H1 (cell line): Measurements from ENCODE around the gene NFIC. TPM values are rescaled to one million over a fixed set of nuclear protein-coding genes. Genes with fewer than 3 reads are reported as not detected.

ENCODE experiments used
- CTCF ChIA-PET: fragments of 300-600 bp; sonication (Branson Sonifier 250); formaldehyde crosslinking; loops from one replicate; lab custom pipeline; 2021; ENCODE audit not compliant: partially characterized antibody; lab: Charles Lee
- POLR2A ChIA-PET: fragments of 300-600 bp; sonication (Branson Sonifier 250); formaldehyde crosslinking; loops from one replicate; lab custom pipeline; 2021; ENCODE audit warnings: inconsistent platforms; ENCODE audit not compliant: partially characterized antibody; lab: Charles Lee
- DNase-seq, 2 experiments: peaks; one replicate each; pipeline versions ENCODE4 v3.0.0 to v3.0.0-alpha.2; 2010 to 2022; ENCODE audit warnings: low spot score in 2 of 2, low read depth in 1 of 2, mixed read lengths in 1 of 2
- FAIRE-seq: peaks from 2 replicates; lab custom pipeline; 2011; peaks lifted over from hg19 to GRCh38; lab: Jason Lieb, UNC
- H2AFZ ChIP-seq: 2 replicates; pipeline ENCODE4 v1.8.1; 2012; ENCODE audit warnings: low read length, inconsistent platforms
- H2AK5ac ChIP-seq: 2 replicates; pipeline ENCODE4 v1.6.1; 2013; ENCODE audit warnings: low read depth, low read length
- H2BK120ac ChIP-seq: replicated peaks from 2 replicates; pipeline ENCODE3; 2013; ENCODE audit warnings: low read depth, low read length, inconsistent platforms
- H2BK12ac ChIP-seq: 2 replicates; pipeline ENCODE4 v1.6.1; 2013; ENCODE audit warnings: low read depth, low read length
- H2BK15ac ChIP-seq: 2 replicates; pipeline ENCODE4 v1.6.1; 2013; ENCODE audit warnings: low read length
- H2BK20ac ChIP-seq: 2 replicates; pipeline ENCODE4 v1.6.1; 2013; ENCODE audit warnings: low read length
- H2BK5ac ChIP-seq: 2 replicates; pipeline ENCODE4 v1.6.1; 2013; ENCODE audit warnings: low read depth, low read length
- H3K14ac ChIP-seq: 2 replicates; pipeline ENCODE4 v1.6.1; 2013; ENCODE audit warnings: inconsistent platforms; ENCODE audit not compliant: insufficient read length
- H3K18ac ChIP-seq: 2 replicates; pipeline ENCODE4 v1.6.1; 2013; ENCODE audit warnings: low read length; ENCODE audit errors: extremely low read depth
- H3K23ac ChIP-seq: 2 replicates; pipeline ENCODE4 v1.6.1; 2013; ENCODE audit warnings: inconsistent platforms; ENCODE audit not compliant: insufficient read length
- H3K23me2 ChIP-seq: 2 replicates; pipeline ENCODE4 v1.6.1; 2013; ENCODE audit warnings: low read depth, low read length
- H3K27ac ChIP-seq: 2 replicates; pipeline ENCODE4 v1.6.1; 2011; ENCODE audit warnings: low read depth, low read length, inconsistent platforms
- H3K27me3 ChIP-seq, 4 experiments: replicated peaks in 1 of 4; 1 replicate in 1 of 4; 2 replicates in 3 of 4; pipeline versions ENCODE4 v1.6.1 to v1.8.1; 2011 to 2013; ENCODE audit warnings: low read length in 3 of 4, mild to moderate bottlenecking in 3 of 4, inconsistent platforms in 2 of 4, mixed read lengths in 2 of 4, moderate library complexity in 1 of 4; ENCODE audit not compliant: control insufficient read depth in 3 of 4, insufficient read depth in 3 of 4; ENCODE audit errors: extremely low read depth in 1 of 4
- H3K36me3 ChIP-seq, 4 experiments: 2 replicates each; pipeline versions ENCODE4 v1.6.1 to v1.8.1; 2011 to 2013; ENCODE audit warnings: mild to moderate bottlenecking in 4 of 4, low read length in 3 of 4, moderate library complexity in 2 of 4, control low read depth in 1 of 4, inconsistent platforms in 1 of 4; ENCODE audit not compliant: insufficient read depth in 4 of 4, control insufficient read depth in 2 of 4
- H3K4ac ChIP-seq: replicated peaks from 2 replicates; pipeline ENCODE3; 2013; ENCODE audit warnings: low read length, low read depth, mixed read lengths, inconsistent platforms; ENCODE audit not compliant: insufficient read length
- H3K4me1 ChIP-seq, 4 experiments: replicated peaks in 1 of 4; 1 replicate in 1 of 4; 2 replicates in 3 of 4; pipeline versions ENCODE4 v1.6.1 to v1.8.1; 2011 to 2013; ENCODE audit warnings: low read length in 3 of 4, inconsistent platforms in 2 of 4, mixed read lengths in 1 of 4; ENCODE audit not compliant: insufficient read depth in 4 of 4, control insufficient read depth in 3 of 4
- H3K4me2 ChIP-seq, 2 experiments: 2 replicates each; pipeline versions ENCODE4 v1.6.1 to v1.8.1; 2011 to 2013; ENCODE audit warnings: low read depth in 2 of 2, low read length in 2 of 2, control low read depth in 1 of 2, inconsistent platforms in 1 of 2, mild to moderate bottlenecking in 1 of 2; ENCODE audit not compliant: insufficient read depth in 1 of 2
- H3K4me3 ChIP-seq, 4 experiments: fragments of 200-600, 300-600 bp in 1 of 4; sonication (generic), shearing (Covaris generic), sonication (Bioruptor Twin) in 1 of 4; 2 replicates each; pipeline versions ENCODE4 v1.5.1 to v1.8.1; 2011 to 2016; ENCODE audit warnings: low read length in 4 of 4, low read depth in 3 of 4, control low read depth in 2 of 4, inconsistent platforms in 2 of 4, mild to moderate bottlenecking in 2 of 4, mixed read lengths in 1 of 4, moderate library complexity in 1 of 4; ENCODE audit not compliant: insufficient read depth in 2 of 4; ENCODE audit errors: extremely low read depth in 1 of 4
- H3K56ac ChIP-seq: replicated peaks from 2 replicates; pipeline ENCODE3; 2013; ENCODE audit warnings: low read depth, mild to moderate bottlenecking, mixed read lengths, low read length, inconsistent platforms; ENCODE audit not compliant: insufficient read length
- H3K79me1 ChIP-seq: 2 replicates; pipeline ENCODE4 v1.6.1; 2013; ENCODE audit warnings: low read depth, low read length, control low read depth
- H3K79me2 ChIP-seq, 2 experiments: 2 replicates each; pipeline versions ENCODE4 v1.6.1 to v1.8.1; 2012 to 2013; ENCODE audit warnings: low read length in 2 of 2, mild to moderate bottlenecking in 2 of 2, inconsistent platforms in 1 of 2; ENCODE audit not compliant: insufficient read depth in 2 of 2, control insufficient read depth in 1 of 2
- H3K9ac ChIP-seq, 4 experiments: replicated peaks in 1 of 4; 1 replicate in 1 of 4; 2 replicates in 3 of 4; pipeline versions ENCODE4 v1.6.1 to v1.8.1; 2011 to 2013; ENCODE audit warnings: low read depth in 3 of 4, low read length in 3 of 4, control low read depth in 2 of 4, mild to moderate bottlenecking in 2 of 4, moderate library complexity in 2 of 4, inconsistent platforms in 1 of 4; ENCODE audit errors: extremely low read depth in 1 of 4
- H3K9me3 ChIP-seq, 2 experiments: 2 replicates each; pipeline versions ENCODE4 v1.6.1 to v1.8.1; 2012 to 2013; ENCODE audit warnings: mild to moderate bottlenecking in 2 of 2, moderate library complexity in 2 of 2, control low read depth in 1 of 2, inconsistent platforms in 1 of 2, low read depth in 1 of 2, low read length in 1 of 2, mixed read lengths in 1 of 2; ENCODE audit not compliant: insufficient read depth in 2 of 2
- H4K20me1 ChIP-seq, 2 experiments: replicated peaks in 1 of 2; 2 replicates each; pipeline versions ENCODE3 to v1.8.1; 2011 to 2013; ENCODE audit warnings: inconsistent platforms in 2 of 2, low read length in 2 of 2, mild to moderate bottlenecking in 1 of 2; ENCODE audit not compliant: insufficient read depth in 2 of 2, control insufficient read depth in 1 of 2
- H4K5ac ChIP-seq: 2 replicates; pipeline ENCODE4 v1.6.1; 2013; ENCODE audit warnings: low read length, low read depth, mixed read lengths, inconsistent platforms; ENCODE audit not compliant: insufficient read length
- H4K8ac ChIP-seq: 2 replicates; pipeline ENCODE4 v1.8.0; 2013; ENCODE audit warnings: mild to moderate bottlenecking, moderate library complexity, low read length, inconsistent platforms; ENCODE audit not compliant: insufficient read depth; ENCODE audit errors: extremely low read depth
- H4K91ac ChIP-seq: replicated peaks from 2 replicates; pipeline ENCODE3; 2013; ENCODE audit warnings: low read length, mixed read lengths, inconsistent platforms; ENCODE audit not compliant: insufficient read length
- ATF2 ChIP-seq: IDR thresholded peaks from 2 replicates; pipeline ENCODE4 v1.6.1; 2012; ENCODE audit warnings: low read length, inconsistent platforms
- CHD2 ChIP-seq: IDR thresholded peaks from 2 replicates; pipeline ENCODE4 v1.6.1; 2012; ENCODE audit warnings: low read length, improper control_type of control experiment
- FOSL1 ChIP-seq: IDR thresholded peaks from 2 replicates; pipeline ENCODE4 v1.6.1; 2011; ENCODE audit warnings: mild to moderate bottlenecking, low read depth, low read length, moderate library complexity; ENCODE audit not compliant: insufficient read depth
- HDAC6 ChIP-seq: IDR thresholded peaks from one replicate; pipeline ENCODE4 v1.7.1; 2012; ENCODE audit warnings: low read depth, mild to moderate bottlenecking, inconsistent platforms, low read length, moderate library complexity
- JUN ChIP-seq: IDR thresholded peaks from 2 replicates; pipeline ENCODE4 v1.6.1; 2011; ENCODE audit warnings: low read depth, mild to moderate bottlenecking, improper control_type of control experiment, low read length
- MAFK ChIP-seq: IDR thresholded peaks from 2 replicates; pipeline ENCODE4 v1.6.1; 2012; ENCODE audit warnings: low read depth, mild to moderate bottlenecking, improper control_type of control experiment, low read length
- NANOG ChIP-seq: IDR thresholded peaks from 2 replicates; pipeline ENCODE4 v1.6.1; 2011; ENCODE audit warnings: low read length, low read depth, mild to moderate bottlenecking, inconsistent platforms; ENCODE audit not compliant: insufficient read depth, poor library complexity, severe bottlenecking
- RNF2 ChIP-seq: fragments of 200-900, 300-1000 bp; sonication (generic); IDR thresholded peaks from 2 replicates; pipeline ENCODE4 v1.7.1; 2016; ENCODE audit warnings: borderline replicate concordance, low read depth, mild to moderate bottlenecking, antibody characterized with exemption, low read length; ENCODE audit not compliant: poor library complexity, severe bottlenecking; ENCODE audit errors: missing control alignments
- SIN3A ChIP-seq, 2 experiments: IDR thresholded peaks in 1 of 2; conservative IDR thresholded peaks in 1 of 2; 2 replicates each; pipeline ENCODE4 v1.6.1; 2011 to 2012; ENCODE audit warnings: low read length in 2 of 2, improper control_type of control experiment in 1 of 2, low read depth in 1 of 2, mild to moderate bottlenecking in 1 of 2
- SP1 ChIP-seq: IDR thresholded peaks from 2 replicates; pipeline ENCODE4 v1.6.1; 2011; ENCODE audit warnings: low read depth, low read length
- ZNF274 ChIP-seq: IDR thresholded peaks from 2 replicates; pipeline ENCODE4 v1.7.0; 2012; ENCODE audit warnings: low read length, borderline replicate concordance; ENCODE audit errors: extremely low read depth
- WGBS, 2 experiments: shearing (Covaris generic) in 1 of 2; methylation state at CpG; one replicate each; pipeline versions ENCODE4 v1.1.6 to v1.1.7; 2013 to 2015; ENCODE audit warnings: low lambda C conversion rate in 2 of 2, mixed read lengths in 2 of 2, inconsistent platforms in 1 of 2, low coverage in 1 of 2, missing lambda C conversion rate in 1 of 2; ENCODE audit not compliant: insufficient replicate concordance in 2 of 2, insufficient coverage in 1 of 2, insufficient read length in 1 of 2; ENCODE audit errors: extremely low coverage in 1 of 2, missing lambda C conversion rate in 1 of 2; 5-methylcytosine and 5-hydroxymethylcytosine counted together
- polyA plus RNA-seq, 7 experiments: library from polyadenylated mRNA; depleted of rRNA in 3 of 7; stranded (reverse) in 5 of 7; unstranded in 2 of 7; fragments of >200 nt in 5 of 7; fragments of 200-250 nt in 2 of 7; gene quantifications; 1 replicate in 5 of 7; 2 replicates in 1 of 7; 4 replicates in 1 of 7; pipeline versions ENCODE4 v1.2.1 to v1.2.3, GENCODE V29; 2011 to 2013; ENCODE audit warnings: missing spikeins in 2 of 7, mixed read lengths in 2 of 7
- total RNA-seq: library from RNA; stranded (reverse); fragmentation: NEBNext Ultra II Directional; extraction: Animal tissue kit (Norgen Biotek cat#: 25700); gene quantifications from 2 replicates; pipeline ENCODE4 v1.2.1, GENCODE V29; 2021

Gene NFIC
- total and polyA plus RNA-seq, 2 of the 8 experiments (the other 6 are each of a cell fraction or from before 2014, with no cell fraction given), result 0.56 to 3.2 TPM

GRCh38 chr19:3420244-3420755 lies 53.9 kb downstream of the NFIC start:
- POLR2A ChIA-PET, result interaction anchor here (0.8 kb wide), 1 partner anchor 51 kb away, joined by 3 read pairs; no protein-coding TSS in a partner anchor
- TF ChIP-seq HDAC6, result no peak
- no peak for TF ChIP-seq FOSL1
- no peak for TF ChIP-seq MAFK
- TF ChIP-seq ATF2, result no peak
- TF ChIP-seq SP1, result no peak
- no peak for TF ChIP-seq RNF2
- no peak for TF ChIP-seq JUN
- TF ChIP-seq NANOG, result no peak
- TF ChIP-seq CHD2, result no peak
- no peak for TF ChIP-seq ZNF274
- TF ChIP-seq SIN3A (conservative IDR thresholded peaks at IDR 0.05 in 1 of 2, IDR thresholded peaks at IDR 0.05 in 1 of 2; ENCODE audit: low read depth in 1 of 2, low read length in 2 of 2), result no peak

More at GRCh38 chr19:3420244-3420755, 53.9 kb downstream of the NFIC start:
- Histone ChIP-seq H3K9ac (no peak overlapping the region), H4K20me1 (peaks cover 0 to 1% of the 10 kb centered on the region in 2 experiments), H3K27me3 (no peaks in the 10 kb centered on the region), H2BK12ac (no peak overlapping the region), H3K9me3 (no peaks in the 10 kb centered on the region), H4K8ac (no peak overlapping the region), H3K56ac (no peak overlapping the region), H2AFZ (no peak overlapping the region), H4K5ac (no peak overlapping the region), H4K91ac (no peak overlapping the region), H3K18ac (no peak overlapping the region), H2BK5ac (no peak overlapping the region), H3K36me3 (no peaks in the 10 kb centered on the region), H3K23ac (no peak overlapping the region), H2AK5ac (0 out of 2 replicates have a peak overlapping the region, but pooled peaks have one; percentile 15), H3K4me1 (no peaks in the 10 kb centered on the region), H3K79me2 (no peaks in the 10 kb centered on the region), H2BK20ac (no peak overlapping the region), H2BK15ac (no peak overlapping the region), H3K27ac (no peak overlapping the region), H3K79me1 (no peaks in the 10 kb centered on the region), H2BK120ac (no peak overlapping the region), H3K4me3 (no peak overlapping the region), H3K23me2 (no peaks in the 10 kb centered on the region), H3K4me2 (no peak overlapping the region), H3K14ac (no peak overlapping the region), H3K4ac (no peak overlapping the region)
- no peak for DNase-seq
- WGBS, 2 experiments, result 88% methylated on average over 11 of the region's 11 CpGs; no CpG with 5 or more reads in 1 of the 2 experiments
- CTCF ChIA-PET, result interaction anchor here (0.6 to 5.7 kb wide), 9 partner anchors 9 to 690 kb away, joined by 3 to 41 read pairs (median 4); no protein-coding TSS in a partner anchor
- no peak for FAIRE-seq
